GM19397 (cell line): Measurements from ENCODE around the gene PPP1R13B.

Experiments
- ATAC-seq: cut with Tn5 transposase; IDR thresholded peaks from one replicate; pipeline ENCODE4 v1.9.1; 2021; ENCODE audit warnings: mild to moderate bottlenecking, moderate library complexity; ENCODE audit not compliant: unreplicated experiment

PPP1R13B gene

DNA sequence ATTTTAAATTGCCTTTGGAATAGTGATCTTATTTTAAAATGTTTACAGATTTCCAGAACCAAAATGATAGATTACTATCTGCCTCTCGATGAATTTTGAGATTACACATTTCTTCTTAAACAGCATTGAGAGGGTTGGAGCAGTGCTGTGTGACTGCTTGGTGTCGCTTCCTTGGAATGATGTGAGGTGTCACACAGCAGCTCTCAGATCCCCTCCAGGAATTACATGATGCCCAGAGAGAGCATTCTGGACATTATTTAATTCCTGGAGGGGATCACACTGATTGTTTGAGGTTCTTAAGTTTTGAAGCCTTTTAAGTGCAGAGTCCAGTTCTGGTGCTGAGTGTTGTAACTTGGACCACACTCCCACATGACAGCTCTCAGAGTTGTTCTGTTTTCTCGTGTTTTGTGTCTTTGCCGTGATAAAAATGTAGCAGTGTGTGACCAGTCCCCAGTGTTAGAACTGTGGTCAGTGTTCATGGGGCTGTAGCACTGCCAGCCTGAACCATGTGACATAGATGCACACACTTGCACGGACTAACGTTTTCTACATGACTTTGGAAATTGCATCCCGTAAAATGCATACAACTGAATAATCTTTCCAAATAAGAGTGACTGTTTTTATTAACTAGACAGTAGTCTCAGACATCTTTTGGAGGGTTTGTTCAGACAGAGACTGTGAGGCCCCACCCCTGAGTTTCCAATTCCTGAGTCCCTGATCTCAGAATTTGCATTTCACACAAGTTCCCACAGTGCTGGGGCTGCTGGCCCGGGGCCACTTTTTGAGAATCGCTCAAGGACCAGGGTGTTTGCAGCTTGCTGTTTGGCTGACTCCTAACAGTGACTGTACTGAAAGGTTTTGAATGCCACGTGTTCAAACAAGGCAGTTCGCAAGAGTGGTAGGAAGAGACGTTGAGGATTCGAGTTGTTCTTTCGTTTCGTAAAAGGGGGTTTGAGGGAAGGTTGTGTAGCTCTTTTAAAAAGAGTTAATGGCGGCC, 158.2 kb downstream of the PPP1R13B start:
- no peak for ATAC-seq

DNA sequence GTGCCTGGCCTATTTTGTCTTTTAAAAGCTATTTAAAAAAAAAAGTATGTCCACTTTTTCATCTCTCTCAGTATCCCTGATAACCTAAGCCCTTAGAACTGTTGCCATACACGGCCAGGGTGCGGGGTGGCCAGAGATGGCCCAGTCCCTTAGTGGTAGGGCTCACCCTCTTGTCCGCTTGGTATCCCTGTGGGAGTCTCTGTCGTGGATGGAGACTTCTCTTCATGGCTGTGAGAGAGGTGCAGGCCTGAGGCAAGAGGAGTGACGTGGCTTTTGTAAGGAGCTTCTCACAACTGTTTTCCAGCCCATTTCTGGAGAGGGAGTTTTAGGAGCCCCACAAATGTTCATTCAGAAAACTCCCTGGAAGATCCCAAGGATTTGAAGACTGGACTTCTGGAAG, 158.9 kb downstream of the PPP1R13B start:
- no peak for ATAC-seq

DNA sequence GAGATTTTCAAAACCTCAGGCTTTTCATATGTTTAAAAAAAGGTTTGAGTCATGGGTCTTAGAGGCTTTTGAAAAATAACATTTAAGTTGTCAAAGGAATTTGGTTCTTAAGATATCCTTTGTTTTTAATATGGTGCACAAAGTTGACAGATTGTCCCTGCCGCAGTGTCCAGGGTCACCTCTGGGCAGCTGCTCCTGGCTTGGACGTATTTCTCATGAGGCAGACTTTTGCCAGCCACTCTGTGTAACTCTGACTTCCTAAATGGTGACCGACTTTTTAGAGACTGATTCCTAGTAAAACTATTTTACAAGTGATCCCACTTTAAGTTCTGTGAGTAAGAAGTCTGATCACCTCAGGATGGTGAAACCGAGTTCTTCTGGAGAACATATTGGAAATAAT, 159.7 kb downstream of the PPP1R13B start:
- no peak for ATAC-seq

DNA sequence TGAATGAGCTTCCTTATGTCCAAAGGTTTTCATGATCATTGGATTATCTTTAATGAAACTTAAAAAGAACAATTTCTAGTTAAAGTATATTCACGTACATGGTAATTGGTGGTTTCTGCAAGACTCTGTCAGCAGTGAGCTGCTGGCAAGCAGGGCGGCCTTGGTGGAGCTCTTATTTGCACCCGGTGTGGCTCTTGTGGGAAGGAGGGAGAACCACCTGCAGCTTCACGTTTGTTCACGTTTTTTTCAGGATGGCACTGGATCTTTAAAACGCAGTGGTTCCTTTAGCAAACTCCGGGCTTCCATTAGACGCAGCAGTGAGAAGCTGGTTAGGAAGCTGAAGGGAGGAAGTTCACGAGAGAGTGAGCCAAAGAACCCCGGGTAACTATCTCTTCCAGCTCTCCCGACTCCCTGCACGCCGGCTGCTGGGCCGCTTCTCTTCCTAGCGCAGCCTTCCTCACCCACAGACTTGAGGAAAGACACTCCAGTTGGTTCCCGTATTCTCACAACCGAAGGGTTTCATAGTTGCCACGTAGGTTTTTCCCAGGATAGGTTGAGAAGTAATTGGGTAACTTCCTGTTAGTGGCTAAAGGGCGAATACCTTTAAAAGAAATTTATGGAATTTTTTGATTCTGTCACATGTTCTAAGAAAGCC, 160.4 kb downstream of the PPP1R13B start:
- no peak for ATAC-seq

DNA sequence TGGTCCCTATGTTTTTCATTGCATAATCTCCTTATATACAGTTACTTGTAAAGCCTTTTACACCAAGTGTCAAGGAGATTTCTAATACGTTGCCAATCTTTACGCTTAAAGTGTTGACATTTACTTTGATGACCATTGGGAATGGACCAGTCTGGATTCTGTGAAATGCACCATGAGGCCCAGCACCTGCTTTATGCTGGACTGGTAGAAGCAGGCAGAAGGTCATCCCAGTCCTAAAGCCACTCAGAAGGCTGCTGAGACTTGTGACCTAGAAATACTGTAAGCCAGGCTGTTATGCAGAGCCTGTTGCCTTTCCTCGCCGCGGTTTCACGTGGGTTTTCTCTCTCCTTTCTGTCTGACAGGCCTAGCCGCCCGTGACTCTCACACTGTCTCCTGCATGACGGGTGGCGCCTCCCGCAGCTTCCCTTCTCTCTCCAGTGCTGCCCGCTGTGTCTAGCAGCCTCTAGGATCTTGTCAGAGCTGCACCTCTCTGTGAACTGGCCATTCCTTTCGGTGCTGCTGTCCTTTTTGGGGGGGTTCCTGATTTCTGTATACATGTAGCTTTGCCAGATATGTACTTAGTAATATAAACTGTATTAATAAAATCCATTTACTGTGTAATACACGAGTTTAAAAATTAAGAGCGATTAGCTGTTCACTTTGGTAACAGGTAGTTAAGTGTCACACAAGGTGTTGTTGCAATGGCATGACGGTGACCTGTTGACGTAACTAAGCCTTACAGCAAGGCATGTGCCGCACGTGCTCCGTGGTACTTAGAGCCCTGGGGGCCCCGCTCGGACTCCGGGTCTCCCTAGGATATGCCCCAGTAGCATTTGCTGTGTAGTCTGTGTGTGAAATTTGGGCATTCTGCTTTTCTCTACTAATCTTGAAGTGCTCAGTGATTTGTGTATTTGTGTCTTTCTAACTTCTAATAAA, 161.8 kb downstream of the PPP1R13B start:
- no peak for ATAC-seq

DNA sequence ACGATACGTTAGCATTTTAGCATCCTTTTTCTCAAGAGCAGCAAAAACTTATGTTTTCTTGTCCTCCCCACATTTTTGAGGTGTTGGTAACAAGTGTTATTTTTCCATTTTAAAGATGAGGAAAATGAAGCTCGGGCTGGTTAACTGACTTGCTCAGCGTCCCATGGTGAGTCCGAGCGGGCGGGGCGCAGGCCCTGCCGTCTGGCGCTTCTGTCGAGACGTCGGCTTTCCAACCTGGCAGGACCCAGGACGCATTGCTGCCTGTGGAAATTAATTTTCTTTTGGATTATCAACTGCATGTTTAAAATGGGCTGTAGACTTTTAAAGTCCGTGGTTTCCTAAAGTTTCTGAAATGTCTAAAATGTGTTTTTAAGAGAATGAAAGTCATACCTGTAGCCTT, 162.5 kb downstream of the PPP1R13B start:
- no peak for ATAC-seq

DNA sequence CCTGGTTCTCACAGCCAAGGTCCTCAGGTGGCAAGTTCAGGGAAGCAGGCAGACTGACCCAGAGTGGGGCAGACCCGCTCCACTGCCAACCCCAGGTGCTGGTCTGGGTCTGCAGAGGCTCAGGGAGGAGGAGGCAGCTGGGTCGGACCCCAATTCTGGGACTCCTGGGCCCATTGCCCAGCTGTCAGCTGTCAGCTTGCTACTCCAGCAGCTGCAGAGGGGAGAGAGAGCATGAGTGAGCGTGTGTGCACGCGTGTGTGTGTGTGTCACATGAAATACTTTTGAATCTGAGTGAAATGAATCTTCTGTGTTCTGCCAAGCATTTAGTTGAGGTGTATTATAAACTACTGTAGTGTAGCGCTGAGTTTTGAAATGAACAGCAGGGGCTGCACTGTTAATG, 162.9 kb downstream of the PPP1R13B start:
- ATAC-seq = no peak
